CMK (cell line): ENCODE measurements around the gene UTS2R.

Experiments used
- DNase-seq: peaks from one replicate; pipeline ENCODE4 v3.0.0-alpha.2; 2010; ENCODE audit warnings: low read depth

The UTS2R gene

GRCh38 chr17:82371333-82372248 lies at the start of gene UTS2R:
Gene UTS2R (plus strand): TSS chr17:82371765. CDS start chr17:82374325, 2,560 bp downstream.
- DNase-seq = no peak

DNA sequence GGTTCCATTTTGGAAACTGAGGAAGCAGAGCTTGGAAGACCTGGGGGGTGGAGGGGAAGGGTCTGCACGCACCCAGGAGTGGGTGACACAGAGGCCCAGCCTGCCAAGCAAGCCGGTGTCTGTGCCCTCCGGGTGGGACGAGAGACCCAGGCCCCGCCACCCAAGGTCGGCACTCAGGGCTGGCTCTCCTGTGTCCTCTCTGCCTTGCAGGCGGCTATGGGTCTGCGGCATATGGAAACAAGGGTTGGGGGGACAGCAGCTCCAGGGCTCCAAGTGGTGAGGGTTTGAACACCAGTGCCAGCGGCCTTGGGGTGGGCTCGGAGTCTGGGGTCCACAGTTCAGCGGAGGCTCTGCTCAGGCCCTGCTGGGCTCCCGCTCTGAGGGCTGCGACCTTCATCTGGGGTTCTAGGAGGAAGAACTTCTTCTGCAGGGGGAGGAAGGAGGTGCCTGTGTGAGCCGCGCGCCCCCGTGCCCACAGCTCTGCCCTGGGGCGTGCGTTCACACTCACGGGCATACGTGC lies 49.6 kb upstream of the UTS2R start:
- no peak for DNase-seq

GRCh38 chr17:82322526-82323453 lies 48.8 kb upstream of the UTS2R start:
- DNase-seq = no peak

DNA sequence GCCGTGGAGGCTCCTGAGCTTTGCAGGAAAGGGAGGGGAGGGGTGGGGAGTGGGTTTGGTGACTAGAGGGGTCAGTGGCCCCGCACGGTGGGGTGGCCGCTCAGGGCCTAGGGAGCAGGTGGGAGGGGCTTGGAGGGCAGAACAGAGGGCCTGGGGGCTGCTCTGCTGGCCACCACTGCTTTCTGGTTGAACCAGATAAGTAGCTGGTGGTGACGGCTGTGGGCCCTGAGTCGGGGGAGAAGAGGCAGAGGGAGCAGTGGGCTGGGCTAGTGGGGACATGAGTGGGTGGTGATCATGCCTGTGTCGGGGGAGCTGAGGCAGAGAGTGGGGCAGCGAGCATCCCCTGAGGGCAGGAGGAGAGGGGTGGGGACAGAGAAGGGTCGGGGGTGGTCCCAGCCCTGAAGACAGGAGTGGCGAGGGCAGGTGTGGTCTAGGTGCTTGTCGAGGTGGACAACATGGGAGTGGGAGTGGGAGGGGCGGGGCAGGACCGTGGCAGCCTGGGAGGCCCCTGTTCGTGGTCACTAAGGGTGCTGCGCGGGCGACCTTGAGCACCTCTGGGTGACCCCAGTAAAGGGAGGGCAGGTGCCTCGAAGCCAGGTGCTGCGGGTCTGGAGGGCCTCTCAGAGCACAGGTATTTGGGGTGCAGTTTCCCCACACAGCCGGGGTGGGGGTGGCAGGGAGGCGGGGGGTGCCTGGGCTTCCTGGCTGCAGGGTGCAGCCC lies 47.9 kb upstream of the UTS2R start:
- DNase-seq = peak; percentile 80

DNA sequence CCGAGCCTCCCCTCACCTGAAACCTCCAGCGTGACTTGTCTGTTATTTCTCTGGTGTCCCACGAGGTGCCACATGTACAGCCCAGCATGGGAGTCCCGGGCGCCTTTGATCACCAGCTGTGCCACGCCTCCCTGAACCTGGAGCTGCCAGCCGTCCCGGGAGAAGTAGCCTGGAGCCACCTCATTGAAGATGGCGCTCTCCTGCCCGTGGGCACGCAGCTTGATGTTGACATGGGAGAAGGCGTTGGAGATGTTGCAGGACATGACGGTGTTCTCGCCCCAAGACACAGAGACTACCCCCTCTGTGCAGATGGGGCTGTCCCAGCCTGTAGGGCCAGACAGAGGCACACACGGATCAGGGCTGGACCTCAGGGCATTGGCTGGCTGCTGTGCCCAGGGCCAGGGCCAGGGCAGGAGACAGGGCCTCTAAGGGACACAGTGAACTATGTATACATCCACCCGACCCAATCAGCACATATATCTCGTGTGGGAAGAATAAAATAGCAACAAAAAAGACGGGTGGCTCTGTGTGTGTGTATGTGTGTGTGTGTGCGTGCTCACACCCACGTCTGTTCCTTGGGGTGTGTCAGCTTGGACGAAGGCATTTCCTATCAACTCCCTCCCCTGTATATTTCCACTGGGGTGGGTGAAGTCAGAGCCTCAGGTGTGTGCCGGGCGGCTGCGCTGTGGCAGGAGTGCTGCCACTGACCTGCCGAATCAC lies 46.8 kb upstream of the UTS2R start:
- no peak for DNase-seq

GRCh38 chr17:82325286-82326180 lies 46.0 kb upstream of the UTS2R start:
- no peak for DNase-seq

- DNase-seq = no peak
Observed at GRCh38 chr17:82327289-82327688, 44.3 kb upstream of the UTS2R start.

DNA sequence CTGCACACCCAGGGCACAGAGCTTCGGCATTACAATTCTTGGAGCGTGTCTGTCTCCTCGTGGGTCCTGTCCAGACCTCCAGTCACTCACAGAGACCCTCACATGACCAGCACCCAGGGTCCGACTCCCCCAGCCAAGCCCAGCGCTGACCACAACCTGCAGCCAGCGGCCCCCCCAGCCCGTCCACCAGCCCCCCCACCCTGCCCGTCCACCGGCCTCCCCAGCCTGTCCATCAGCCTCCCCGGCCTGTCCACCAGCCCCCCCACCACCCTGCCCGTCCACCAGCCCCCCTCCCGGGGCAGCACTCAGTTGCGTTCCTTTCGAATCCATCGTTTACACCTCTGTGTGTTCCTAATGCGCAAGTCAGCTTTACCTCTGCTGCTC lies 43.8 kb upstream of the UTS2R start:
- DNase-seq = no peak

- no peak for DNase-seq
Observed at GRCh38 chr17:82328141-82328993, 43.2 kb upstream of the UTS2R start.

DNA sequence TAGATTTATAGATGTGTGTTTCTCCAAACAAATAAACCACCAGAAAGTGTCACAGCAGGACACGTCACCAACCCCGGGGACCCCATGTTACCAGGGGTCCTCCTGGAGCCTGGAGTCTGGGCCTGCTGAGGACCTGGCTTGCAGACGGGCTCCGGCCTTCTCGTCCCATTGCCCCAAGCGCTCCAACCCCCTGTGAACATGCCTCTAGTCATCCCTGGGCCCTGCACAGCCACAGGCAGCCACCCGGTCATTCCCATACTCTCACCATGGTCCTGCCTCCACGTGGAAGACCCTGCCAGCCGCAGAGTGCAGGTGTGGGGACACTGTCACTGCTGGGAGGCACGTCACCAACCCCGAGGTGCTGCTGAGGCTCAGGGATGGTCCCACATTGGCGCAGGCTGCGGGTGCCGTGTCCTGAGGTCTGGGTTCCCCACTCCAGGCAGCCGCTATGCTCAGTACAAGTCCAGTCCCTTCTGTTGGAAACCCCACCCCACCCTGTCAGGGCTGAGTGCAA lies 42.5 kb upstream of the UTS2R start:
- no peak for DNase-seq

DNA sequence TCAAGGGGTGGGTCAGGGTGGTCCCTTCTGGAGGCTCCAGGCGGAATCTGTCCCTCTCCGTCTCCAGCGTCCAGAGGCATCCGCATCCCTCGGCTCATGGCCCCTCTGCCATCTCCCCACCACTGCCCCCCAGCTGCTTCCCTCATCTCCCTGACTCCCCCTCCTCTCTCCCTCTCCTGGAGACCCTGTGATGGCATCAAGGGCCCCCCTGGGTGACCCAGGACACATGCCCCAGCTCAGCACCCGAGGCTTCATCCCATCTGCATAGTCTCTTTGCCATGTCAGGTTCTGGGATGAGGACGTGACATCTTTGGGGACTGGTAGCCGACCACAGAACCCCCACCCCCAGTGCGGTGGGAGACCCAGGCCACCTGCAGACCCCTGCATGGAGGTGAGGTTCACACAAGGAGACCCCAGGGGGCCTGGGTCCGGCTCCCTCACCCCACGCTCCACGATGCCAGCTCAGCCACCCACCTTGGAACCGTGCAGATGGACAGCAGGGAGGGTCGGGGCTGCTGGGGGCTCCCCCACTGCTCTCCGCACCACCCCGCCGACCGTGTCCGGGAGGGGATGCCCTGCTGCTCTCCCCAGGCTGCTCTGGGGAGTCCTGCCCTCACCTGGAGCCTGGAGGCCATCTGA lies 41.8 kb upstream of the UTS2R start:
- DNase-seq = no peak

- DNase-seq = no peak
Observed at GRCh38 chr17:82330322-82331239, 41.0 kb upstream of the UTS2R start.

GRCh38 chr17:82331345-82331939 lies 40.1 kb upstream of the UTS2R start:
- DNase-seq = no peak

DNA sequence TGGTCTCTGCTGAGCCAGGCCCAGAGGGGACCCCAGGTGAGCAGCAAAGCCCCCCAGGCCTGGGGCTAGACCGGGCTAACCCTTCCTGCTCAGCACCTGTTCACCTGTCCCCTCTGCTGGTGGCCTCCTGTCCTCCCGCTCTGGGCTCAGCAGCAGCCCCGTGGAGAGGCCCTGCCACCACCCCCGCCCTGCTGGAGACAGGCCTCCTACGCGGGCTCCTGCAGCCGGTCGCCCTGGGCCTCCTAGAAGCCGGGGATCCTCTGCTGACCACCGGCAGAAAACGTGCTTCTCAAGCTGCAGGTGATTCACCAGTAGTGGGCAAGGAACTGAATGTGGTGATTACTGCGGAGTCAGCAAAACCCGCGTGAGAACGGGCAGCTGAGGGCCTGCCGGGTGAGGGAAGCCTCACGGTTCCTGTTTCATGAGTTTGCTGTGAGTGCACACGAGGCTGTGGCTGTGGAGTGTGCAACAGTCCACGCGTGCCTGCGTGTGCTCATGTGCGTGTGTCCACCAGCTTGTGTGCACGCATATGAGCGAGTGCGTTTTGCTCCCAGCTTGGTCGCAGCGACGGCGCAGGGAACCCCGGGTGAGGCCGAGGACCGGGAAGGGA lies 38.8 kb upstream of the UTS2R start:
- no peak for DNase-seq

GRCh38 chr17:82333279-82334171 lies 38.0 kb upstream of the UTS2R start, which contains the start of gene SECTM1:
Gene SECTM1 (minus strand): TSS chr17:82333766. CDS start chr17:82327240, 6,526 bp downstream.
- DNase-seq = no peak
